ENCODE measurements around the gene CMYA5.

GRCh38 chr5:79774855-79775237 is 85.2 kb downstream of the CMYA5 start:
- TF ChIP-seq CTCF (IDR thresholded peaks at IDR 0.05) (no peak), POLR2A (IDR thresholded peaks at IDR 0.05) (no peak)

All from thyroid gland (tissue), 4 donors.